D721Med (cell line): ENCODE data around the gene ZFYVE28.

ENCODE experiments used
- DNase-seq: peaks from one replicate; pipeline ENCODE4 v3.0.0; 2011; ENCODE audit warnings: low spot score; ENCODE audit not compliant: insufficient read length
- FAIRE-seq: peaks from 2 replicates; lab custom pipeline; 2011; peaks lifted over from hg19 to GRCh38; lab: Jason Lieb, UNC
- TF ChIP-seq, protein P1 (sequence below): IDR thresholded peaks from 2 replicates; pipeline ENCODE4 v1.5.1; 2012; ENCODE audit warnings: mild to moderate bottlenecking, control low read depth; ENCODE audit not compliant: insufficient read depth; ENCODE audit errors: missing control alignments

The ZFYVE28 gene

GRCh38 chr4:2412885-2413716 lies 5.3 kb downstream of the ZFYVE28 start:
- TF ChIP-seq, protein P1, sequence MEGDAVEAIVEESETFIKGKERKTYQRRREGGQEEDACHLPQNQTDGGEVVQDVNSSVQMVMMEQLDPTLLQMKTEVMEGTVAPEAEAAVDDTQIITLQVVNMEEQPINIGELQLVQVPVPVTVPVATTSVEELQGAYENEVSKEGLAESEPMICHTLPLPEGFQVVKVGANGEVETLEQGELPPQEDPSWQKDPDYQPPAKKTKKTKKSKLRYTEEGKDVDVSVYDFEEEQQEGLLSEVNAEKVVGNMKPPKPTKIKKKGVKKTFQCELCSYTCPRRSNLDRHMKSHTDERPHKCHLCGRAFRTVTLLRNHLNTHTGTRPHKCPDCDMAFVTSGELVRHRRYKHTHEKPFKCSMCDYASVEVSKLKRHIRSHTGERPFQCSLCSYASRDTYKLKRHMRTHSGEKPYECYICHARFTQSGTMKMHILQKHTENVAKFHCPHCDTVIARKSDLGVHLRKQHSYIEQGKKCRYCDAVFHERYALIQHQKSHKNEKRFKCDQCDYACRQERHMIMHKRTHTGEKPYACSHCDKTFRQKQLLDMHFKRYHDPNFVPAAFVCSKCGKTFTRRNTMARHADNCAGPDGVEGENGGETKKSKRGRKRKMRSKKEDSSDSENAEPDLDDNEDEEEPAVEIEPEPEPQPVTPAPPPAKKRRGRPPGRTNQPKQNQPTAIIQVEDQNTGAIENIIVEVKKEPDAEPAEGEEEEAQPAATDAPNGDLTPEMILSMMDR = peak; percentile 22
- no peak for FAIRE-seq
- no peak for DNase-seq

GRCh38 chr4:2412534-2412884 lies 5.9 kb downstream of the ZFYVE28 start:
- TF ChIP-seq, protein P1 = no peak
- DNase-seq = no peak
- FAIRE-seq = no peak

DNA sequence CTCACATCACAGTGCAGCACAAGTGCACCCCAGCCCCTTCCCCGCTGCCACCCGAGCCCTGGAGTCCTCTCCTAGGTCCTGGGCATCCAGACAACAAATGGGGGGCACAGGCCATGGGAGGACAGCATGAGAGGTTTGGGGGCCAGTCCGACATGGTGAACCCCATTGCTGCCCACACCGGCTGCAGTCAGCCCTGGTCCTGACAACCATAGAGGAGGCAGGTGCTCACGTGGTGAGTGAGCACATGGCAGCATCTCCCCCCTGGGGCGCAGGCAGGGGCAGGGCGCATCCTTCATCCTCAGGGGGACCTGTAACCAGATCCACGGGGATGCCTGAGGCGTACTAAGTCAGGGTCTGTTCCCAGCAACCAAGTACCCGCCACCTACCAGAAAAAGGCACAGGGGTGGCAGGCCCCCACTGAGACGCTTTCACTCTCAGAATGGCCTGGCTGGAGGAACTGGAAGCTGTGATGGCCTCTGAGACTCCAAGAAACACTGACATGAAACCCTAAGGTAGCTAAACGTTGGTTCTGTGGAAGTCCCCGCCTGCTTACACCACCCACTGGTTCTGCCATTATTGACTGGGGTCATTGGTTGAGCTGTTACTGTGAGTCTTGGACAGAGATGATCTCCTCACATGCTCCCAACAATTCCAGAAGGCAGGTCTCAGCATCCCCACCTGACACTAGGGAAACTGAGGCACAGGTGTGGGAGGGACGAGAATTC lies 6.5 kb downstream of the ZFYVE28 start:
- DNase-seq (no peak), FAIRE-seq (no peak)
- TF ChIP-seq, protein P1 = no peak

DNA sequence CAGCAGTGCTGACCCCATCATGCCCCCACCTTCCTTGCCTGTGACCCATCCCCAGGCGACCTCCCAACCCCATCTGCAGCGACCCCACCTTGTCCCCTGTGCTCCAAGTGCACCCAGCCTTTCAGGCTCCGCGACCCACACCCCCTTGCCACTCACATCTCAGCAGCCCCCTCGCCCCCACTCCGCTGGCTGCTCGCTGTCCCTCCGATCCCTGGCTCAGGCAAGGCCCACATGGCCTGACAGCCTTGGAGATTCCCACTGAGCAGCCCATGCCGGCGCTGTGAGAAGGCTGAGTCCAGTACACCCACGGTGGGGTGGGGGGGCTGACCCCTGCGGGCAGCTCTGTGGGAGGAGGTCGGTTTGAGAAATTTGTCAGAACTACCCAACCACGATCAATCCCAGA lies 9.1 kb downstream of the ZFYVE28 start:
- FAIRE-seq = no peak
- TF ChIP-seq, protein P1 = no peak
- no peak for DNase-seq

GRCh38 chr4:2408976-2409375 lies 9.5 kb downstream of the ZFYVE28 start:
- no peak for FAIRE-seq
- DNase-seq = no peak
- TF ChIP-seq, protein P1 = no peak

- FAIRE-seq (no peak), DNase-seq (no peak)
- TF ChIP-seq, protein P1 = no peak
Measured at GRCh38 chr4:2408401-2408958, 10.0 kb downstream of the ZFYVE28 start.
